ENCODE results near the gene CNTNAP2. TPM values are rescaled to one million over a fixed set of nuclear protein-coding genes. Genes with fewer than 3 reads are reported as not detected.

The CNTNAP2 gene
- total and polyA plus RNA-seq, 9 of the 15 experiments (the other 6 are each of a cell fraction or from before 2014, with no cell fraction given), result 0.04 to 0.62 (median 0.09) TPM; not detected in 4

DNA sequence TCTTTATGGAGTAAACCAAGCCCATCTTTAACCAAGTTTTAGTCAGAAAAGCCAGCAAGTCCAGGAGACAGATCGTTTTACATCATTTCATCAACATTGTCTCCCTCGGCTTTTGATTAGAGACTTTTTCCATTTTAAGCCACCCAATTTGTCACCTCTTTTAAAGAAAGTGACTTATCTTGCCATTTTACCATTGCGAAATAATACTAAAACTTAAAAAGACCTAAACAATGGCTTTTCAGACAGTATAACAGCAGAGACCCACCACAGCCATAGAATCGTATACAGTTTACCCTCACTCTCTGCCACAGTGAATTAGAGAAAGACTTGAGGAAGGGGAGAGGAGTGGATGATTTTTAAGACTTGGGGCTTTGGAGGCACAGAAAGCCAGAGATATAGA lies 2114.3 kb downstream of the CNTNAP2 start:
- Histone ChIP-seq H3K4me2 (ENCODE audit: insufficient read depth, low read length) (no peak overlapping the region), H3K79me2 (ENCODE audit: control insufficient read depth, insufficient read depth, low read length) (no peaks in the 10 kb centered on the region), H4K20me1 (replicated peaks; ENCODE audit: control insufficient read depth, insufficient read depth, low read length) (no peaks in the 10 kb centered on the region), H3K27ac (ENCODE audit: extremely low read depth, low read depth, low read length) (no peak overlapping the region), H3K4me1 (replicated peaks in 1 of 2; ENCODE audit: control insufficient read depth in 2 of 2, insufficient read depth in 2 of 2, low read length in 2 of 2) (no peaks in the 10 kb centered on the region), H3K27me3 (ENCODE audit: control insufficient read depth in 2 of 2, insufficient read depth in 2 of 2, low read length in 2 of 2) (no peaks in the 10 kb centered on the region; a peak in 1 of 5 replicates), H2AFZ (ENCODE audit: low read depth, low read length) (no peak overlapping the region), H3K9me1 (ENCODE audit: control insufficient read depth, insufficient read depth, low read length) (no peaks in the 10 kb centered on the region), H3K9me3 (replicated peaks; ENCODE audit: control insufficient read depth, insufficient read depth, low read depth, low read length) (no peaks in the 10 kb centered on the region), H3K36me3 (ENCODE audit: control insufficient read depth, insufficient read depth, low read length) (no peaks in the 10 kb centered on the region), H3K9ac (ENCODE audit: insufficient read depth in 1 of 2, low read depth in 2 of 2, low read length in 2 of 2) (no peak overlapping the region), H3K4me3 (no peak overlapping the region)
- FAIRE-seq (no peak), ATAC-seq (no peak), DNase-seq (ENCODE audit: extremely low read depth in 1 of 4, low spot score in 3 of 4) (no peak)
- CTCF ChIA-PET (ENCODE audit: low intra/inter-chr PET ratio), result no interaction called here
- no TSS peak for BruUV-seq (replicated peaks)
- TF ChIP-seq CEBPG (CRISPR knock-in tag; IDR thresholded peaks at IDR 0.05) (no peak), CEBPG (tag; conservative IDR thresholded peaks at IDR 0.05 in 1 of 2, IDR thresholded peaks at IDR 0.05 in 1 of 2) (peak in 1 of 2 experiments; percentile 47; a peak in 1 of 4 replicates), NR2C1 (IDR thresholded peaks at IDR 0.05) (no peak), NR2C1 (tag; IDR thresholded peaks at IDR 0.05) (no peak), CEBPB (tag; IDR thresholded peaks at IDR 0.05) (peak; percentile 66)
- in situ Hi-C loops (cut with MboI), result no loop called here
- intact Hi-C loops (cut with micrococcal nuclease), result no loop called here
- 2% methylated on average over 4 of the region's 4 CpGs for WGBS (ENCODE audit: insufficient coverage, low coverage, missing lambda C conversion rate)
- POLR2A ChIA-PET, result no interaction called here

DNA sequence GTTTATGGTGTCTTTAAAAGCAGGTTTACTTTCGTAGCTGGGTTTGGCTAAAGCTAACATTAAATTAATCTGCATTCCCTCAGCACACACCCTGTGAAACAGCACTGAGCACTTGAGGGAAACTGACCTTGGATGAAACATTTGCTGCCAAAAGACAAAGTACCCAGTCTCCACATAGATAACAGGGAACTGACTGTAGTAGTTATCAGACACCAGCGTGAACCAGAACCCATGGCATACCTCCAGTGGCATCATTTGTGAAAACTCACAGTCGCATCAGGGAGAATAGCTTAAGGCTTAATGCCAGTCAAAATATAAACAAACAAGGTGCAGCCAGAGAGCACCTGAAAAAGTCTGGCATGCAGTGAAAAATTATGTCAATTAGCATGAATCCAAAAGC lies 2116.2 kb downstream of the CNTNAP2 start:
- DNase-seq (ENCODE audit: extremely low read depth in 1 of 4, low spot score in 3 of 4) (no peak), ATAC-seq (no peak), FAIRE-seq (no peak)
- H3K9me1 ChIP-seq (ENCODE audit: control insufficient read depth, insufficient read depth, low read length), result no peaks in the 10 kb centered on the region
- BruUV-seq (replicated peaks), result no TSS peak
- H2AFZ ChIP-seq (ENCODE audit: low read depth, low read length), result no peak overlapping the region
- no peaks in the 10 kb centered on the region for H3K36me3 ChIP-seq (ENCODE audit: control insufficient read depth, insufficient read depth, low read length)
- no peaks in the 10 kb centered on the region for H3K79me2 ChIP-seq (ENCODE audit: control insufficient read depth, insufficient read depth, low read length)
- no peaks in the 10 kb centered on the region for H4K20me1 ChIP-seq (replicated peaks; ENCODE audit: control insufficient read depth, insufficient read depth, low read length)
- H3K4me2 ChIP-seq (ENCODE audit: insufficient read depth, low read length), result no peak overlapping the region
- H3K27me3 ChIP-seq (ENCODE audit: control insufficient read depth in 2 of 2, insufficient read depth in 2 of 2, low read length in 2 of 2), result no peaks in the 10 kb centered on the region
- no peak overlapping the region for H3K27ac ChIP-seq (ENCODE audit: extremely low read depth, low read depth, low read length)
- in situ Hi-C loops (cut with MboI), result no loop called here
- POLR2A ChIA-PET, result no interaction called here
- H3K4me3 ChIP-seq, result no peak overlapping the region
- H3K9me3 ChIP-seq (replicated peaks; ENCODE audit: control insufficient read depth, insufficient read depth, low read depth, low read length), result no peaks in the 10 kb centered on the region
- intact Hi-C loops (cut with micrococcal nuclease), result no loop called here
- no peak overlapping the region for H3K9ac ChIP-seq (ENCODE audit: insufficient read depth in 1 of 2, low read depth in 2 of 2, low read length in 2 of 2)
- 1% methylated on average over 3 of the region's 3 CpGs for WGBS (ENCODE audit: insufficient coverage, low coverage, missing lambda C conversion rate)
- H3K4me1 ChIP-seq (replicated peaks in 1 of 2; ENCODE audit: control insufficient read depth in 2 of 2, insufficient read depth in 2 of 2, low read length in 2 of 2), result no peaks in the 10 kb centered on the region
- CTCF ChIA-PET (ENCODE audit: low intra/inter-chr PET ratio), result no interaction called here
- TF ChIP-seq DNMT1 (IDR thresholded peaks at IDR 0.05) (no peak), ZNF140 (CRISPR knock-in tag; IDR thresholded peaks at IDR 0.05) (no peak), HNRNPL (IDR thresholded peaks at IDR 0.05; ENCODE audit: low read depth, low read length) (no peak), ZNF197 (CRISPR knock-in tag; IDR thresholded peaks at IDR 0.05; ENCODE audit: low read depth) (no peak), ZSCAN29 (IDR thresholded peaks at IDR 0.05) (no peak)
- TF ChIP-seq, protein P1, sequence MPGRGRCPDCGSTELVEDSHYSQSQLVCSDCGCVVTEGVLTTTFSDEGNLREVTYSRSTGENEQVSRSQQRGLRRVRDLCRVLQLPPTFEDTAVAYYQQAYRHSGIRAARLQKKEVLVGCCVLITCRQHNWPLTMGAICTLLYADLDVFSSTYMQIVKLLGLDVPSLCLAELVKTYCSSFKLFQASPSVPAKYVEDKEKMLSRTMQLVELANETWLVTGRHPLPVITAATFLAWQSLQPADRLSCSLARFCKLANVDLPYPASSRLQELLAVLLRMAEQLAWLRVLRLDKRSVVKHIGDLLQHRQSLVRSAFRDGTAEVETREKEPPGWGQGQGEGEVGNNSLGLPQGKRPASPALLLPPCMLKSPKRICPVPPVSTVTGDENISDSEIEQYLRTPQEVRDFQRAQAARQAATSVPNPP (IDR thresholded peaks at IDR 0.05; ENCODE audit: borderline replicate concordance, insufficient read depth, insufficient read length), result no peak
- TF ChIP-seq, protein P2, sequence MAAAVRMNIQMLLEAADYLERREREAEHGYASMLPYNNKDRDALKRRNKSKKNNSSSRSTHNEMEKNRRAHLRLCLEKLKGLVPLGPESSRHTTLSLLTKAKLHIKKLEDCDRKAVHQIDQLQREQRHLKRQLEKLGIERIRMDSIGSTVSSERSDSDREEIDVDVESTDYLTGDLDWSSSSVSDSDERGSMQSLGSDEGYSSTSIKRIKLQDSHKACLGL (CRISPR knock-in tag; IDR thresholded peaks at IDR 0.05; ENCODE audit: borderline replicate concordance, poor library complexity, severe bottlenecking), result no peak
- TF ChIP-seq, protein P3, sequence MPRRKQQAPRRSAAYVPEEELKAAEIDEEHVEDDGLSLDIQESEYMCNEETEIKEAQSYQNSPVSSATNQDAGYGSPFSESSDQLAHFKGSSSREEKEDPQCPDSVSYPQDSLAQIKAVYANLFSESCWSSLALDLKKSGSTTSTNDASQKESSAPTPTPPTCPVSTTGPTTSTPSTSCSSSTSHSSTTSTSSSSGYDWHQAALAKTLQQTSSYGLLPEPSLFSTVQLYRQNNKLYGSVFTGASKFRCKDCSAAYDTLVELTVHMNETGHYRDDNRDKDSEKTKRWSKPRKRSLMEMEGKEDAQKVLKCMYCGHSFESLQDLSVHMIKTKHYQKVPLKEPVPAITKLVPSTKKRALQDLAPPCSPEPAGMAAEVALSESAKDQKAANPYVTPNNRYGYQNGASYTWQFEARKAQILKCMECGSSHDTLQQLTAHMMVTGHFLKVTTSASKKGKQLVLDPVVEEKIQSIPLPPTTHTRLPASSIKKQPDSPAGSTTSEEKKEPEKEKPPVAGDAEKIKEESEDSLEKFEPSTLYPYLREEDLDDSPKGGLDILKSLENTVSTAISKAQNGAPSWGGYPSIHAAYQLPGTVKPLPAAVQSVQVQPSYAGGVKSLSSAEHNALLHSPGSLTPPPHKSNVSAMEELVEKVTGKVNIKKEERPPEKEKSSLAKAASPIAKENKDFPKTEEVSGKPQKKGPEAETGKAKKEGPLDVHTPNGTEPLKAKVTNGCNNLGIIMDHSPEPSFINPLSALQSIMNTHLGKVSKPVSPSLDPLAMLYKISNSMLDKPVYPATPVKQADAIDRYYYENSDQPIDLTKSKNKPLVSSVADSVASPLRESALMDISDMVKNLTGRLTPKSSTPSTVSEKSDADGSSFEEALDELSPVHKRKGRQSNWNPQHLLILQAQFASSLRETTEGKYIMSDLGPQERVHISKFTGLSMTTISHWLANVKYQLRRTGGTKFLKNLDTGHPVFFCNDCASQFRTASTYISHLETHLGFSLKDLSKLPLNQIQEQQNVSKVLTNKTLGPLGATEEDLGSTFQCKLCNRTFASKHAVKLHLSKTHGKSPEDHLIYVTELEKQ (CRISPR knock-in tag; IDR thresholded peaks at IDR 0.05), result no peak
